ENCODE results near the gene HOXD10.

GRCh38 chr2:176156807-176157498 lies 40.4 kb downstream of the HOXD10 start, which contains the start of gene HOXD3:
- TF ChIP-seq EZH2 (IDR thresholded peaks at IDR 0.05) = no peak
- no peak for TF ChIP-seq POLR2AphosphoS5 (IDR thresholded peaks at IDR 0.05; ENCODE audit: borderline replicate concordance, low read depth, low read length)
- no peak for TF ChIP-seq FOXP2 (optimal IDR thresholded peaks at IDR 0.05; ENCODE audit: control extremely low read depth, extremely low read length, insufficient read depth)

Data from SK-N-MC (cell line).